Measurements from ENCODE around the gene DGKG.

DNA sequence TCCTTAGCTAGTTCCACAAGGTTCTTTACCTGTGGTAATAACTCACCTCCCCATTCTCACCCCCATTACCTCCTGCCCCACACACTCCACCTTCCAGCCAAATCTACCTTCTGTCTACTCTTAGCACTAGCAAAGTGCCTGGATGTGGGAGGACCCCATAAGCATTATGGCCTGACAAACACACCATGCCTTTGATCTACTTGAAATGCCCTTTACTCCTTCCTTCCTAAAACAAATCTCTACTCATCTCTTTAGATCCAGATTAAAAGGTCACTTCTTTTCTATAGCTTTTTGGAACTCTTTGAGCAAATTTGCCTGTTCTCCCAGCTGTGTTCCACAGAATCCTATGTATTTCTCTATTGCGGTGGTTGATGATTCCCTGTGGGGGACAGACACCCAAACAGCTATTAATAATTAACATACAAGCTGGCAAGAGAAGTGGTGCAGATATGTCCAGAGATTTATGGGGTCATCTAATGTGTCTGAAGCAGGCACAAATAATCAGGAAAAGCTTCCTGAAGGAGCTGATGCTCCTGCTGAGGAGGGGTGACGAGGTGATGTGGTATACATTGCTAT, 34.0 kb downstream of the DGKG start:
- no peak for TF ChIP-seq POLR2A (IDR thresholded peaks at IDR 0.05)
- TF ChIP-seq, protein P1, sequence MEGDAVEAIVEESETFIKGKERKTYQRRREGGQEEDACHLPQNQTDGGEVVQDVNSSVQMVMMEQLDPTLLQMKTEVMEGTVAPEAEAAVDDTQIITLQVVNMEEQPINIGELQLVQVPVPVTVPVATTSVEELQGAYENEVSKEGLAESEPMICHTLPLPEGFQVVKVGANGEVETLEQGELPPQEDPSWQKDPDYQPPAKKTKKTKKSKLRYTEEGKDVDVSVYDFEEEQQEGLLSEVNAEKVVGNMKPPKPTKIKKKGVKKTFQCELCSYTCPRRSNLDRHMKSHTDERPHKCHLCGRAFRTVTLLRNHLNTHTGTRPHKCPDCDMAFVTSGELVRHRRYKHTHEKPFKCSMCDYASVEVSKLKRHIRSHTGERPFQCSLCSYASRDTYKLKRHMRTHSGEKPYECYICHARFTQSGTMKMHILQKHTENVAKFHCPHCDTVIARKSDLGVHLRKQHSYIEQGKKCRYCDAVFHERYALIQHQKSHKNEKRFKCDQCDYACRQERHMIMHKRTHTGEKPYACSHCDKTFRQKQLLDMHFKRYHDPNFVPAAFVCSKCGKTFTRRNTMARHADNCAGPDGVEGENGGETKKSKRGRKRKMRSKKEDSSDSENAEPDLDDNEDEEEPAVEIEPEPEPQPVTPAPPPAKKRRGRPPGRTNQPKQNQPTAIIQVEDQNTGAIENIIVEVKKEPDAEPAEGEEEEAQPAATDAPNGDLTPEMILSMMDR (IDR thresholded peaks at IDR 0.05), result no peak
